Prostate gland (tissue), 2 donors: ENCODE measurements around the gene GMIP. TPM values are rescaled to one million over a fixed set of nuclear protein-coding genes. Genes with fewer than 3 reads are reported as not detected.

Experiments
- DNase-seq: peaks from one replicate; pipeline ENCODE4 v3.0.0-alpha.2; 2019; ENCODE audit warnings: low spot score
- H3K27ac ChIP-seq, 2 donors: fragments of 200-600 bp; sonication (generic); 2 replicates each; pipeline ENCODE4 v1.5.1; 2017 to 2019
- H3K27me3 ChIP-seq: fragments of 200-600 bp; sonication (generic); replicated peaks from 2 replicates; pipeline ENCODE4 v1.5.1; 2019; ENCODE audit not compliant: insufficient read depth
- H3K36me3 ChIP-seq, 2 donors: fragments of 200-600 bp; sonication (generic); 1 replicate in 1 of 2; 2 replicates in 1 of 2; pipeline versions ENCODE4 v1.5.1 to v1.8.1; 2017 to 2019
- H3K4me1 ChIP-seq: fragments of 200-600 bp; sonication (generic); replicated peaks from 2 replicates; pipeline ENCODE4 v1.5.1; 2019
- H3K4me3 ChIP-seq, 2 donors: fragments of 200-600 bp; sonication (generic); 2 replicates each; pipeline ENCODE4 v1.5.1; 2017 to 2019
- H3K9me3 ChIP-seq: fragments of 200-600 bp; sonication (generic); 2 replicates; pipeline ENCODE4 v1.5.1; 2017
- CTCF ChIP-seq, 4 experiments: fragments of 200-600 bp in 2 of 4; fragments of 450-650 bp in 2 of 4; sonication (generic) in 2 of 4; IDR thresholded peaks; 1 replicate in 3 of 4; 2 replicates in 1 of 4; pipeline ENCODE4 v1.5.1; 2016 to 2019; ENCODE audit warnings: antibody characterized with exemption in 4 of 4, mild to moderate bottlenecking in 2 of 4, moderate library complexity in 2 of 4
- POLR2A ChIP-seq: fragments of 450-650 bp; IDR thresholded peaks from one replicate; pipeline ENCODE4 v1.6.1; 2016; ENCODE audit warnings: antibody characterized with exemption, mild to moderate bottlenecking
- POLR2AphosphoS5 ChIP-seq: sonication (generic); formaldehyde crosslinking; IDR thresholded peaks from one replicate; pipeline ENCODE4 v1.6.1; 2017; ENCODE audit warnings: antibody characterized with exemption
- WGBS: methylation state at CpG from one replicate; pipeline ENCODE4 v1.1.5; 2018; 5-methylcytosine and 5-hydroxymethylcytosine counted together
- intact Hi-C: fragments of 100-400 bp; cut with DNase I; formaldehyde crosslinking; loops from one replicate; pipeline ENCODE4 v1.14.2; 2022
- total RNA-seq, 2 donors: library from RNA; depleted of rRNA; stranded (reverse); fragments of >200 nt; gene quantifications; one replicate each; pipeline ENCODE4 v1.1.0, GENCODE V29; 2016

The GMIP gene
- total RNA-seq, 2 donors from 2014 or later, result 10.2 to 11.6 TPM

DNA sequence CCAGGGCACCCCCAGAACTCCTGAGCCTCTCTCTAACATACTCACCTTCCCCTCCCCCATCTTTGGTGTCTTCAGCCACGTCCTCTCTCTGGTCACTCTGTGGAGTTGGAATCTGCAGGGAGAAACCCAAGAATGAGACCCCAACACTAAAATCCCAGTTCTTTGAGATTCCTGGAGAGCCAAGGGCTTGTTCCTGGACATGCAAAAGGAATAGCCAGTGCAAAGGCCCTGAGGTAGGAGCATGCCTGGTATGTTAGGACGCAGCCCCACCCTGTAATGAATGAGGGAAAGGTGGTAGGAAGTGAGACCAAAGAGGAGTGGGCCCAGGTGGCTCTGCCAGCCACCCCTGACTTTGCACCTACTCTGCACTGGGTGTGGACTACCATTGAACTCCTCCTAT, 13.0 kb downstream of the GMIP start:
- DNase-seq, result no peak
- H3K36me3 ChIP-seq, result no peaks in the 10 kb centered on the region
- no peak overlapping the region for H3K27ac ChIP-seq
- TF ChIP-seq POLR2AphosphoS5, result no peak
- no peaks in the 10 kb centered on the region for H3K9me3 ChIP-seq
- no peaks in the 10 kb centered on the region for H3K27me3 ChIP-seq
- peaks cover 3% of the 10 kb centered on the region for H3K4me1 ChIP-seq
- WGBS, result 97% methylated on average over 2 of the region's 2 CpGs
- intact Hi-C loops, result no loop called here
- no peak overlapping the region for H3K4me3 ChIP-seq

- H3K4me3 ChIP-seq, result no peak overlapping the region
- intact Hi-C loops, result no loop called here
- H3K27ac ChIP-seq, result no peak overlapping the region
- H3K36me3 ChIP-seq, result no peaks in the 10 kb centered on the region
- peaks cover 3% of the 10 kb centered on the region for H3K4me1 ChIP-seq
- WGBS, result 96% methylated on average over 8 of the region's 11 CpGs
- no peak for DNase-seq
- TF ChIP-seq CTCF (IDR thresholded peaks at IDR 0.05) (no peak), POLR2A (no peak), POLR2AphosphoS5 (no peak)
- no peaks in the 10 kb centered on the region for H3K9me3 ChIP-seq
- H3K27me3 ChIP-seq, result no peaks in the 10 kb centered on the region
Observed at GRCh38 chr19:19630062-19630414, 13.4 kb downstream of the GMIP start.

DNA sequence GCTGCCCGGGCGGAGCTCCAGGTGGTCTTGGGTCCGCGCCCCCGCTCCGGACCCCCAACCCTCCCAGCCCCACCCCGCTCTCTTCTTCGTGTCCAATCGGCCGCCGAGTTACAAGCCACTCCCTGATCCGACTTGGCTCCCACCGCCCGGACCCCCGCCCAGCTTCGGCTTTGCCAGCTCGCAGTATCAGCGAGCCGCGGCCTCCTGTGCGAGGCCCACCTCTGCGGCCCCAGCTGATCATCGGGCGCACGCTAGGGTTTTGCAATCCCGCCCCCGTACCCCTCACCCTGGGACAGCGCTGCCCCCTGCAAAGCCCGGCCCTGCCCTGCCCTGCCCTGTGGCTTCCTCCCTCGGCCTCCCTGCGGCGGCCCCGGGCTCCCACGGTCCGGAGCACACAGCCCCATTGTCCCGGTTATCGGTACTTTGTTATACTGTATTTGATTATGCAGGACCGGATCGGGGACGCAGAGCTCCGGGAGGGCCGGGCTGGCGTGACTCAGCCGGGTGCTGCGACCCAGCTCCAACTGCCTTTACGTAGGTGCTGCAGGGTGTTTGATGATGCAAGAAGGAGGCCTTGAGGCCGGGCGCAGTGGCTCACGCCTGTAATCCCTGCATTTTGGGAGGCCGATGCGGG, 14.8 kb downstream of the GMIP start:
- WGBS, result 6% methylated on average over 48 of the region's 51 CpGs
- peak; percentile 45 for DNase-seq
- Histone ChIP-seq H3K36me3 (no peaks in the 10 kb centered on the region), H3K9me3 (no peaks in the 10 kb centered on the region), H3K27ac (peak overlapping the region; percentile 83 to 92), H3K27me3 (no peaks in the 10 kb centered on the region), H3K4me3 (peak overlapping the region; percentile 71 to 76), H3K4me1 (peaks cover 3% of the 10 kb centered on the region)
- intact Hi-C loops, result no loop called here
- no peak for TF ChIP-seq CTCF (IDR thresholded peaks at IDR 0.05)
- peak; percentile 51 for TF ChIP-seq POLR2A
- peak; percentile 27 for TF ChIP-seq POLR2AphosphoS5

GRCh38 chr19:19627621-19628500, 15.6 kb downstream of the GMIP start, which contains the start of gene LPAR2:
TSS of gene LPAR2 (minus strand) at chr19:19628220. CDS start at chr19:19627275, 945 bp downstream.
- TF ChIP-seq POLR2AphosphoS5 (no peak), POLR2A (peak; percentile 39), CTCF (IDR thresholded peaks at IDR 0.05) (peak in 1 of 4 experiments; percentile 13)
- WGBS, result 3% methylated on average over 52 of the region's 87 CpGs

GRCh38 chr19:19626516-19627472, 16.7 kb downstream of the GMIP start:
- TF ChIP-seq CTCF (IDR thresholded peaks at IDR 0.05), result no peak
- TF ChIP-seq POLR2AphosphoS5, result no peak
- no peak for TF ChIP-seq POLR2A
- DNase-seq, result no peak
- H3K4me3 ChIP-seq, result peak overlapping the region in 1 of 2 donors; percentile 76
- H3K27ac ChIP-seq, result peak overlapping the region in 1 of 2 donors; percentile 92
- H3K27me3 ChIP-seq, result no peaks in the 10 kb centered on the region
- H3K36me3 ChIP-seq, result no peaks in the 10 kb centered on the region
- H3K4me1 ChIP-seq, result peaks cover 3% of the 10 kb centered on the region
- no peaks in the 10 kb centered on the region for H3K9me3 ChIP-seq
- intact Hi-C loops, result no loop called here
- WGBS, result 88% methylated on average over 48 of the region's 48 CpGs

More at GRCh38 chr19:19627621-19628500, 15.6 kb downstream of the GMIP start, which contains the start of gene LPAR2:
- peak within 1 kb of the TSS; percentile 83 to 92 for H3K27ac ChIP-seq
- H3K36me3 ChIP-seq, result no peaks in the 10 kb centered on the region
- H3K9me3 ChIP-seq, result no peaks in the 10 kb centered on the region
- peak within 1 kb of the TSS; percentile 71 to 76 for H3K4me3 ChIP-seq
- peak; percentile 69 for DNase-seq
- peaks cover 3% of the 10 kb centered on the region for H3K4me1 ChIP-seq
- intact Hi-C loops, result no loop called here
- no peaks in the 10 kb centered on the region for H3K27me3 ChIP-seq
